Measurements from ENCODE around the gene DDX17. TPM values are rescaled to one million over a fixed set of nuclear protein-coding genes. Genes with fewer than 3 reads are reported as not detected.
A peak's percentile ranks its signal among the peaks of the same experiment; 100 is the strongest.

The DDX17 gene
- total and polyA plus RNA-seq, 10 of the 15 experiments (the other 5 are each of a cell fraction or from before 2014, with no cell fraction given) = 25.2 to 778 (median 266) TPM

GRCh38 chr22:38504731-38505540, 1.2 kb downstream of the DDX17 start (continued):
- TF ChIP-seq, protein P1, sequence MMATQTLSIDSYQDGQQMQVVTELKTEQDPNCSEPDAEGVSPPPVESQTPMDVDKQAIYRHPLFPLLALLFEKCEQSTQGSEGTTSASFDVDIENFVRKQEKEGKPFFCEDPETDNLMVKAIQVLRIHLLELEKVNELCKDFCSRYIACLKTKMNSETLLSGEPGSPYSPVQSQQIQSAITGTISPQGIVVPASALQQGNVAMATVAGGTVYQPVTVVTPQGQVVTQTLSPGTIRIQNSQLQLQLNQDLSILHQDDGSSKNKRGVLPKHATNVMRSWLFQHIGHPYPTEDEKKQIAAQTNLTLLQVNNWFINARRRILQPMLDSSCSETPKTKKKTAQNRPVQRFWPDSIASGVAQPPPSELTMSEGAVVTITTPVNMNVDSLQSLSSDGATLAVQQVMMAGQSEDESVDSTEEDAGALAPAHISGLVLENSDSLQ (IDR thresholded peaks at IDR 0.05) = peak; percentile 15; the same call in 1 of the 2 replicates
- TF ChIP-seq, protein P2, sequence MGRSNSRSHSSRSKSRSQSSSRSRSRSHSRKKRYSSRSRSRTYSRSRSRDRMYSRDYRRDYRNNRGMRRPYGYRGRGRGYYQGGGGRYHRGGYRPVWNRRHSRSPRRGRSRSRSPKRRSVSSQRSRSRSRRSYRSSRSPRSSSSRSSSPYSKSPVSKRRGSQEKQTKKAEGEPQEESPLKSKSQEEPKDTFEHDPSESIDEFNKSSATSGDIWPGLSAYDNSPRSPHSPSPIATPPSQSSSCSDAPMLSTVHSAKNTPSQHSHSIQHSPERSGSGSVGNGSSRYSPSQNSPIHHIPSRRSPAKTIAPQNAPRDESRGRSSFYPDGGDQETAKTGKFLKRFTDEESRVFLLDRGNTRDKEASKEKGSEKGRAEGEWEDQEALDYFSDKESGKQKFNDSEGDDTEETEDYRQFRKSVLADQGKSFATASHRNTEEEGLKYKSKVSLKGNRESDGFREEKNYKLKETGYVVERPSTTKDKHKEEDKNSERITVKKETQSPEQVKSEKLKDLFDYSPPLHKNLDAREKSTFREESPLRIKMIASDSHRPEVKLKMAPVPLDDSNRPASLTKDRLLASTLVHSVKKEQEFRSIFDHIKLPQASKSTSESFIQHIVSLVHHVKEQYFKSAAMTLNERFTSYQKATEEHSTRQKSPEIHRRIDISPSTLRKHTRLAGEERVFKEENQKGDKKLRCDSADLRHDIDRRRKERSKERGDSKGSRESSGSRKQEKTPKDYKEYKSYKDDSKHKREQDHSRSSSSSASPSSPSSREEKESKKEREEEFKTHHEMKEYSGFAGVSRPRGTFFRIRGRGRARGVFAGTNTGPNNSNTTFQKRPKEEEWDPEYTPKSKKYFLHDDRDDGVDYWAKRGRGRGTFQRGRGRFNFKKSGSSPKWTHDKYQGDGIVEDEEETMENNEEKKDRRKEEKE (IDR thresholded peaks at IDR 0.05) = no peak
- TF ChIP-seq RB1 (IDR thresholded peaks at IDR 0.05; ENCODE audit: borderline replicate concordance) (no peak), CEBPB (IDR thresholded peaks at IDR 0.05; ENCODE audit: borderline replicate concordance in 1 of 2, low read depth in 2 of 2, low read length in 2 of 2) (no peak), BRCA1 (IDR thresholded peaks at IDR 0.05; ENCODE audit: low read depth, low read length) (no peak), FOXM1 (IDR thresholded peaks at IDR 0.05; ENCODE audit: low read depth, low read length) (no peak), SP1 (IDR thresholded peaks at IDR 0.05; ENCODE audit: low read depth, low read length) (no peak), ZZZ3 (IDR thresholded peaks at IDR 0.05; ENCODE audit: control insufficient read depth, insufficient read length, low read depth) (no peak), ATF7 (IDR thresholded peaks at IDR 0.05; ENCODE audit: low read depth) (peak; percentile 88), IKZF2 (IDR thresholded peaks at IDR 0.05) (peak; percentile 62 to 66; a peak in 3 of 4 replicates), POLR2A (IDR thresholded peaks at IDR 0.05; ENCODE audit: low read depth, low read length) (peak; percentile 63), CTCF (IDR thresholded peaks at IDR 0.05 in 2 of 3, conservative IDR thresholded peaks at IDR 0.05 in 1 of 3; ENCODE audit: control insufficient read depth in 2 of 3, extremely low read depth in 1 of 3, insufficient read depth in 1 of 3, low read depth in 3 of 3, low read length in 3 of 3) (no peak), ATF2 (IDR thresholded peaks at IDR 0.05; ENCODE audit: low read length) (no peak), RAD51 (IDR thresholded peaks at IDR 0.05) (no peak), SMARCA5 (IDR thresholded peaks at IDR 0.05) (no peak), SREBF2 (IDR thresholded peaks at IDR 0.05; ENCODE audit: low read length) (no peak), MEF2A (IDR thresholded peaks at IDR 0.05; ENCODE audit: insufficient read depth, low read depth, low read length) (no peak), RUNX3 (IDR thresholded peaks at IDR 0.05; ENCODE audit: low read length) (0 out of 2 replicates have a peak, but pooled peaks have one; percentile 11), NBN (IDR thresholded peaks at IDR 0.05) (peak; percentile 86), PAX5 (IDR thresholded peaks at IDR 0.05; ENCODE audit: borderline replicate concordance, low read depth, low read length) (no peak), TCF12 (IDR thresholded peaks at IDR 0.05; ENCODE audit: low read depth, low read length) (no peak), NFIC (IDR thresholded peaks at IDR 0.05; ENCODE audit: low read depth, low read length) (no peak; the same call in 1 of the 2 replicates), IRF4 (IDR thresholded peaks at IDR 0.05; ENCODE audit: low read depth, low read length) (peak; percentile 53; the same call in 1 of the 2 replicates)
- TF ChIP-seq, protein P3, sequence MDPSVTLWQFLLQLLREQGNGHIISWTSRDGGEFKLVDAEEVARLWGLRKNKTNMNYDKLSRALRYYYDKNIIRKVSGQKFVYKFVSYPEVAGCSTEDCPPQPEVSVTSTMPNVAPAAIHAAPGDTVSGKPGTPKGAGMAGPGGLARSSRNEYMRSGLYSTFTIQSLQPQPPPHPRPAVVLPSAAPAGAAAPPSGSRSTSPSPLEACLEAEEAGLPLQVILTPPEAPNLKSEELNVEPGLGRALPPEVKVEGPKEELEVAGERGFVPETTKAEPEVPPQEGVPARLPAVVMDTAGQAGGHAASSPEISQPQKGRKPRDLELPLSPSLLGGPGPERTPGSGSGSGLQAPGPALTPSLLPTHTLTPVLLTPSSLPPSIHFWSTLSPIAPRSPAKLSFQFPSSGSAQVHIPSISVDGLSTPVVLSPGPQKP (IDR thresholded peaks at IDR 0.05; ENCODE audit: low read depth, low read length) = no peak
